NOMO-1 treated with dmso at 0.1 percent for 144 hours (cell line): ENCODE data around the gene NT5C.
"Not testable (repeated sequence)": the region's sequence is repeated elsewhere in the genome, so short reads cannot be mapped to it uniquely, and the experiment has no call there.

ENCODE experiments used
- DNase-seq: peaks from one replicate; lab custom pipeline; 2025; ENCODE audit not compliant: unreplicated experiment; lab: John Stamatoyannopoulos, UW

The NT5C gene

GRCh38 chr17:75131278-75132017 lies at the start of gene NT5C:
NT5C (minus strand) TSS chr17:75131742; CDS start chr17:75131707, 35 bp downstream.
- peak; percentile 72 for DNase-seq

- no peak for DNase-seq
These were observed 49.6 kb upstream of the NT5C start for GRCh38 chr17:75181110-75181509.

- DNase-seq, result no peak
These were observed 46.9 kb upstream of the NT5C start for GRCh38 chr17:75178453-75178852.

GRCh38 chr17:75176625-75177024 lies 45.1 kb upstream of the NT5C start:
- no peak for DNase-seq

GRCh38 chr17:75174996-75175395 lies 43.5 kb upstream of the NT5C start:
- DNase-seq, result no peak

GRCh38 chr17:75173526-75173925 lies 42.0 kb upstream of the NT5C start:
- DNase-seq, result no peak

- no peak for DNase-seq
These were observed 37.5 kb upstream of the NT5C start for GRCh38 chr17:75168998-75169397.

GRCh38 chr17:75164606-75165005 lies 33.1 kb upstream of the NT5C start:
- not testable (repeated sequence) for DNase-seq

GRCh38 chr17:75163074-75163473 lies 31.5 kb upstream of the NT5C start:
- no peak for DNase-seq

GRCh38 chr17:75160211-75160610 lies 28.7 kb upstream of the NT5C start:
- no peak for DNase-seq

- no peak for DNase-seq
These were observed 27.9 kb upstream of the NT5C start for GRCh38 chr17:75159196-75160031.

GRCh38 chr17:75158480-75158879 lies 26.9 kb upstream of the NT5C start:
- DNase-seq, result not testable (repeated sequence)

GRCh38 chr17:75155191-75155601 lies 23.7 kb upstream of the NT5C start:
- DNase-seq, result no peak

- DNase-seq, result peak; percentile 95
These were observed 22.9 kb upstream of the NT5C start, which contains the start of gene JPT1 for GRCh38 chr17:75154195-75155106. JPT1 (minus strand) TSS chr17:75154512; CDS start chr17:75154397, 115 bp downstream.

- no peak for DNase-seq
These were observed 22.2 kb upstream of the NT5C start for GRCh38 chr17:75153780-75154194.

GRCh38 chr17:75152922-75153779 lies 21.6 kb upstream of the NT5C start:
- peak; percentile 40 for DNase-seq

- no peak for DNase-seq
These were observed 21.0 kb upstream of the NT5C start for GRCh38 chr17:75152523-75152921.

GRCh38 chr17:75151930-75152329 lies 20.4 kb upstream of the NT5C start:
- DNase-seq, result no peak

GRCh38 chr17:75147878-75148546 lies 16.5 kb upstream of the NT5C start:
- no peak for DNase-seq

GRCh38 chr17:75146592-75146991 lies 15.1 kb upstream of the NT5C start:
- DNase-seq, result no peak
